DOHH2 (cell line): Measurements from ENCODE around the gene KCTD16.

ENCODE experiments used
- CTCF ChIP-seq: fragments of 200-600 bp; sonication (generic); IDR thresholded peaks from one replicate; pipeline ENCODE4 v1.5.1; 2014; ENCODE audit warnings: antibody characterized with exemption, mild to moderate bottlenecking, low read depth, low read length; ENCODE audit not compliant: poor library complexity, severe bottlenecking
- EZH2phosphoT487 ChIP-seq: fragments of 200-600 bp; sonication (generic); IDR thresholded peaks from 2 replicates; pipeline ENCODE4 v1.6.1; 2017; ENCODE audit warnings: borderline replicate concordance, mild to moderate bottlenecking, antibody characterized with exemption, low read length, moderate library complexity, mixed read lengths

- no peak for TF ChIP-seq CTCF
- no peak for TF ChIP-seq EZH2phosphoT487
These were observed 311.2 kb downstream of the KCTD16 start for GRCh38 chr5:144481861-144482260.
